Measurements from ENCODE around the gene CPEB3.

GRCh38 chr10:92231196-92231595 lies 59.7 kb downstream of the CPEB3 start:
- TF ChIP-seq CTCF (conservative IDR thresholded peaks at IDR 0.05; ENCODE audit: low read length): no peak
- no peak for TF ChIP-seq EZH2phosphoT487 (IDR thresholded peaks at IDR 0.05; ENCODE audit: borderline replicate concordance, low read depth, low read length)
